ENCODE results near the gene AGPAT4.
"Not testable (repeated sequence)": the region's sequence is repeated elsewhere in the genome, so short reads cannot be mapped to it uniquely, and the experiment has no call there.

The AGPAT4 gene

DNA sequence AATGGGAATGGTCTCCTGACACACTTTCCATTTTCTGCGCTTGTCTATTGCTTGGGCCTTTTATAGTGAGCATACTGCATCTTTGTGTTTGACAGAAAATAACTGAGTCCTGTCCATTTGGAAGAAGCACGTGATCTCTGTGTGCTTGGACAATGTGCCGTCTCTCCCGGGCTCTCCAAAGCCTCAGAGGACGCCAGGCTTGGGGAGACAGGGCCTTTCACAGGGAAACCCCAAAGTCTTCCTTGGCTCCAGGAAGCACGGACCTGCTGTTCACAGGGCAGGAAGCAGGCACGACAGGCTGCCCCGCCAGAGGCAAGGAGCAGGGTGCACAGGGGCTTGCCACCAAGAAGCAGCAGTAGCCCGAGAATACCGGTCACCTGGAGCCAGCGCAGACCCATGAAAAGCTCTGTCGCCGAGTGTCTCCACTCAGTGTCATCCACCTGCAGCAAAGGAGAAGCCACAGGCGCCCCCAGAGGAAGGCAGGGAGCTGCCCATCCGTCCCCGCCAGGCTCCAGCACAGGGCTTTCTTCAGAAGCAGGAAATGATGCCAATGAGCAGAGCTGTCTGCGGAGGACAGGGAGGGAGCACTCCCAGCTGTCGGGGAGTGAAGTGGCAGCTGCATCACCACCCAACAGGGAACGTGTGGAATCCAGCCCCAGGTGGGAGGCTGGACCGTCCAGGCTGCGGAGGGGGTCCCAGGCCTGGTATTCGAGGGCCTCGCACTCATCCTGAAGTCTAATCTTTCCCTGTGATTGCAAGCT lies 135.1 kb downstream of the AGPAT4 start:
- DNase-seq (ENCODE audit: low spot score): no peak

DNA sequence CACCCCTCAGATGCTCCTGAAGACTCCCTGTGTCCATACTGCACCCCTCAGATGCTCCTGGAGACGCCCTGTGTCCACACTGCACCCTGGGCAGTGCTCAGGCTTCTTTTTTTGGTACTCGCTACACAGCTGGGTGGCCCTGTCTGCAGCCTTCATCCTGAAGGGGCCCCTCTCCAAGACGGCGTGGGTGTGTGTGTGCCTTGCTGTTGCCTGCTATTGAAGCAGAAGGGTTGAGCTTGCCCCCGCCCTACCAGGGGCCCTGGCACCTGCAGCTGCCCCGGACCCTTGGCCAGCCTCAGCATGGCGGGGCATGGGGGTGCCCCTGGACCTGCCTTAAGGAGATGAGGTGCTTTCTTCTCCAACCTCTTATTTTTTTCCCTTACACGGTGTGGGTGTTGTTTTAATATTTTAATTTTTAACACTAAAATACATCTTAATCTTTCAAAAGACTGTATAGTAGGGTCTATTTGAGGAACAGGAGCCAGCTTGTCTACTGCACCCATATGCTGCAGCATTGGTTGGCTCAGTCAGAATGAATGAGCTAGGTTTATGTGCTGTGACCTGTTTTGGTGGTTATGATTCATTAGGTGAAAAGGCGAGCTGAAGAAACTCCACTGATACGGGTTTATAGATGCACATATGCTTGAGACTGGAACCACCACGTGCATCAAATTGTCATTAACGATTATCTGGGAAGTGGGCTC lies 135.9 kb downstream of the AGPAT4 start:
- DNase-seq (ENCODE audit: low spot score): no peak

DNA sequence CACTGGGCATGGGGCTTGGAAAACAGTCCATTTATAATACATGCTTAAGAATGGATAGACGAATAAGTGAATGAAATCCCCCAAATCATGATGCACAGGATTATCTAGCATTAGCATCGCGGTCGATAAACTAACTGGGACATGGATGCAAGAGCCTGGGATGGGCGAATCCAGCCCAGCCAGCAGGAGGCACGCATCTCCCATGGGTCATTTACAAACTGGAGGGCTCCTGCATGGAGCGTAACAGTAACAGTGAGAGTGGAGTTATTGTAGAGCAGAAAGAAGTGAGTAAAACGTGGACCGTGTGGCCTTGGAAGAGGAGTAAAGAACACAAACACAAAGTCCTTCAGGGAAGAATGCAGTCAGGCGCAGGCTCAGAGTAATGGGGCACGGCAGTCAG lies 136.5 kb downstream of the AGPAT4 start:
- DNase-seq (ENCODE audit: low spot score): no peak

DNA sequence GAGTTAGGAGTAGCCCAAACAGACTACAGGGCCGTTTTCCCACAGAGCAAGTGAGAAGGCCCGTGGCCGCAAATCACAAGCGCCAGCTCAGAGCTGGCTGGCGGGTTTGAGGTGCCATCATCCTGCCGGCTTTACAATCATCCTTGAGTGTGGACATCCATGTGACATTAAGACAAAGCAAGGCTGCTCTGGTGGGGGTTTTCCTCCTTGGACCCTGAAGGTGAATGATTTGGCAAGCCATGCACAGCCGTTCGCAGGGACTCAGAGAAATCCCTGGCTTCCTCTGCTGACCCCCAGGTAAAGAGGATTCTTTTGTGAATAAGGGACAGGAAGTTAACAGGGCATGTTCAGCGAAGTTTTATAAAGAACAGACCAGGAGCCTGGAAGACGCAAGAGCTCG lies 137.2 kb downstream of the AGPAT4 start:
- DNase-seq (ENCODE audit: low spot score): no peak

DNA sequence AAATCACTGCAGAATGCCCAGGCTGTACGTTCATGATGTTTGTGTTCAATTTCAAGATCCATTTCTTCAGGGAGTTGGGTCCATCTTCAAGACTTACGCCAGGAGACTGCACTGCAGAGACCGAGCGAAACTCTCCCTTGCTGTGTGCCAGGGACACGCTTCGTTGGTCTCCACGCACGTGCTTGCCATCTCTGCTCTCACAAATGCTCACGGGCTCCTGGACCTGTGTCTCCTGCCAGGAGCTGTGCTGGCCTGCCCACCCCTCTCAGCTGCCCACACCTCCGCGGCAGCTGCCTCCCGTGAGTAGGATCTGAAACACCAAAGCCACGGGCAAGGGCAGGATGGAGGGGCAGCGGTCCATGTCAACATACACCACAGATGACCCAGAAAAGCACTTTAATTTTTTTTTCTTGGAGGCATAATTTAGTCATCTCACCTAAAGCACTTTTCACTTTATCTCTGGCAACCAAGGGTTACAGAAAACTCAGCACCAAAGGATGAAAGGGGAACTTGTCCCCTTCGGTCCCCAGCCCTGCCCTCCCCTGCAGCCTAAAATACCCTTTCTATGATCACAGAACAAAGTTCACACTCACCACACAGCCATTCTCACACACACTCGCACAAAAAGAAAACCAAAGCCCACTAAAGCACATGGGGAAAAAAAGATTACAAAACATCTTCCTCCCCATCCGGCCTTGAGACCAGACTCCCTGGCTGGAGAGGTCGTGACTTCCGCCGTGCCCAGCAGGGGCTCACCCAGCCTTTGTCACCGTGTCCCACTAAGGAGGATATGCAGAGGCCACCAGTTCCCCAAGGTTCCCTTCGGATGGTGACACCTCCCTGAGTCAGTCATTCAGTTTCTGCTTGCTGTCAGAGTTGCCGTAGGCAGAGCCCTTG lies 137.9 kb downstream of the AGPAT4 start:
- DNase-seq (ENCODE audit: low spot score): no peak

DNA sequence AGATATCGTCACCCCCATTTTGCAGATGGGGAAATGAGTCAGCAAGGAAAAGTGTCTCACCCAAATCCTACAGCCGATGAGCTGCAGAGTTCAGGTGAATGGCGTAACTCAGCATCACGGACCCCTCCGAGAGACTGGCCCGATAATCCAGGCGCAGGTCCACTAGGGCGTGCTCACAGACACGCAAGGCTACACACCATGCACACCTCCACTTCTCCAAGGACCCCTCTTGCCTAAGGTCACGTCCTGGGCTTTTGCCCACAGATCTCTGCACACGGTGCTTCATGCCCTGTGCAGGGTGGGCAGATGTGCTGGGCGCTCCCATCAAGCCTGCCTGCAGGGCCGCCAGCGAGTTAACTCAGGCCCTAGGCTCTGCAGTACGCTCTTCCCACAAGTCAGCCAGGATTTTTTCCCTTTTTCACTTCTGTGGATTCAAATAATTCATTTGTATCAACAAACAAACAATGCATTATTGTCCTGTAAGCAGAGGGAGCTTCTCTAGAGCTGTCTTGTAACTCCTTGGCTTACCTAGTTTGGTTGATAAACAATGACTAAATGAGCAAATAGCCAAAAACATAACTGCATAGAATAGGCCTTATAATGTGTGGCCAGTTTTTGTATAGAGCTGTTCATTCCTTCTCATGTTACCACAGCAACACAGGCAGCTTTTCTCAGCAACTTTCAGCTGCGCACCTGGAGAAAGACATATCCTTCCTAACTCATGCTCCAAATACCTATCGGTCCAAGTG lies 139.1 kb downstream of the AGPAT4 start:
- DNase-seq (ENCODE audit: low spot score): no peak

DNA sequence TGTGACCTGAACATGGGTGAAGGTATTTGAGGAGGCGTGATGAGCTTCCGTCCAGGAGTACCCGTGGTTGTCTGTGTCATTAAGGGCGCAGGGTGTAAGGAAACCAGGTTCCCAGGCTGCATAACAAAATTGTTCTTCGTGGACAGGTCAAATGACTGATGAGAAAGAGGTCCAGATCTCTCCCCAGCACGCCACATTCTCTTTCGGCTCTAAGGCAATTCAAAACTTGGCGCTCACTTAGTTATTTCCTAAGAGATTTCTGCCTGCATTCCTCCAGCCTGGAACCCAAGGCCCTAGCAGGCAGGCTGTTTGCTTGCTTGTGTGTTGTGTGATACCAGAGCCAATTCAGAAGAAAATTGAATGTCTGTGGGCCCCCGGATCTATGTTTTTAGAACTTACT lies 139.9 kb downstream of the AGPAT4 start:
- DNase-seq (ENCODE audit: low spot score): no peak

DNA sequence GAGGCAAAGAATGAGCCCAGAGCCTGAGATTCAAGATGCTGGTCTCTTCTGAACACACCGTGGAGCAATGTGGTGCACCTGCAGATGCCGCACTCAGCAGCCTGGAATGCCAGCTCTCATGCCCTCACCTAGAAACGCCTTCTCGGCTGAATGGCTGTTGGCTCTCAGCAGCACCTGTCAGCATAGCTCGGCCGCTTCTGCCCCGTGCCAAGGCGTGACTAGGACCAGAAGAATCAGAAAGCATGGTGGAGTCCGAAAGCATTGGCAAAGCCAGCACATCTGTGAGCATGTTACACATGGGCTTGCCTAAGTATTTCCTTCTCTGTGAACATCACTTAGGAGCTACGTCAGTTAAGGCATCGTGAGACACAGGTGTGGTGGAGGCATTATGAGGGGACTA lies 141.5 kb downstream of the AGPAT4 start:
- DNase-seq (ENCODE audit: low spot score): no peak

DNA sequence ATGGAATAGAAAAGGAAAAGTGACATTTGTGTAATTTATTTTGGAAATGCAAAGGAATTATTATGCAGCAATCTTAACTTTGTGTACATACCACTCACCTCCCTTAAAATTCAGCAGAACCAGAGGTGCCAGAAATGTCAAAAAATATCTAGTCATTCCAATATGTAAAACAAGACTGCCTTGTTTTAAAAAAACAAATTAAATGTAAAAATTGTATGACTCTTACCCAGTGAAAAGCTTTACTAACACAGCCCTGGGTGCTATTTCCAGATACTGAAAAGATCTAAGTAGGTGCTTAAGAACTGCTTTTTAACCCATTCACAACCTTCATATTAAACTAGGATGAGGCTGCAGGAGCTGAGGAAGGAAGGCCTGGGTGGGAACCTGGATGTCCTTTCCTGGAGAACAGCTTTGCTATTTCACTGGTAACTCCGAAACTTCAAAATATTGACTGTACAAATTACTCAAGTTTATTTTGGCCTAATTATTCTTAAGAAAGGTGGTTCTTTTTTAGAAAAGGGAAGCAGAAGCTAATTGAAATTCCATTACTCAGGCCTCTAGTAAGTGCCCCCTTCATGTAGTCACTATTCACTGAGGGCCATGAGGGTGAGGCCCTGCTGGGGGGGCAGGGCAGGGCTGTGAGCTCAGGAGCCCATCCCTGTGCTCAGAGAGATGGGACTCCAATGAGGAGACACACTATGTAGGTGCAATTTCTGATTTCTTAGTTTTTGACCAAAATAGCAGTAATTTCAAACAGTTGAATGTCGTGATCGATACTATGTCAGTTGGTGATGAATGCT lies 142.7 kb downstream of the AGPAT4 start:
- DNase-seq (ENCODE audit: low spot score): no peak

DNA sequence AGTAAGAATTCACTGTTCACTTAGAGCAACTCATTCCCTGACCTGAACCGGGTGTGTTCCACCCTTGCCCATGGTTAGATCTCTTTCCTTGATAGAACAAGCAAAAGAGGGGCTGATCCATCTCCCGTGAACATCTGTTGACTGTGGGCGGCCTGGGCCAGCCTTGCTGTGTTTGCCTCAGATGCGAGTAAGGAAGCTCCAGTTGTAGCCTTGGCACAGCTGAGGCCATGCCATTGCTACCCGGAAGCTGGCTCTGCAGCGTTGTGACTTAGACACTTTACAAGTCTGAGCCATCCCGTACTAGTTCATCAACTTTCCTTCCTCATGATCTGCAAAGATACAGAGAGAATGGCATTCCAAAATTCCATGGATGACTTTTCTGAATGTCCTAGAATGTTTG lies 143.3 kb downstream of the AGPAT4 start:
- DNase-seq (ENCODE audit: low spot score): peak; percentile 20

DNA sequence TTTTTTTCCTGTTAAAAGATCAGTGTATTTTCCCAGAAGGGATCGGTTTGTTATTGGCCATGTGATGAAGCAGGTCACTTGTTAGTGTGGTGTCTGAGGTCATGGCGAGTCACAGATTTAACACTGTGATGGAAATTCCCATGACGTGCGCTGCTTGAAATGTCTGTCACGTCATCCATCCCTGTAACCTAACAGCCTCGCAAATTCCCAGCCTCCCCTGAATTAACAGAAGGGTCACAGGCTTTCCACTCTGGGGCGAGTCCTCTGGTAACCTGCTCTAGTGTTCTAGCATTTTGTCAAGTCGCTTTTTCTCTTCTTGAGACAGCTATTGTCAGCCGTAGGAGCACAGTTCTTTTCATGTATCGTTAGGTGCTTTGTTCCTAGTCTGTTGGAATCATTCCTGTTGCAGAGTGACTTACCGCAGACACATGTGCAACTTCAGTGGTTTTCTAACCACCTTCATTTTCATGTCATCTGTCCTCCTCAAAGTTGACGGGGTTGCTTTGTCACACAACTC lies 145.1 kb downstream of the AGPAT4 start:
- DNase-seq (ENCODE audit: low spot score): no peak

DNA sequence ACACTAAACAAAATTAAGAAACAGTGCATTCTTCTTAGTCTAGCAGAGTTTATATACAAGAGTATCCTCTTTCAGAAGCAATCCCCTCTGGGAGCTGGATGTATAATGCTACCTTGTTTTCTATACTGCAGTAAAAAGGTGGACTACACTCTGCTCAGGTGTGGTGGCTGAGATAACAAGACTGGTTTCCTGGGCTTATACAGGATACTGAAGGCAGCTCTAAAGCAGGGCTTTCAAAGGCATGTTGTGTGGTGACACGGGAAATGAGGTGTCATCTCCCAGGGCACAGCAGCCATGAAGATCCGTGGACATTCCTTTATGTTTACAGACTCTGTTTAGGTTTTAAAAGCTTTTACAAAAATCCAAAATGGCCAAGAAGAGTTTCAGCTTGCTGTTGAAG lies 145.6 kb downstream of the AGPAT4 start:
- DNase-seq (ENCODE audit: low spot score): no peak

DNA sequence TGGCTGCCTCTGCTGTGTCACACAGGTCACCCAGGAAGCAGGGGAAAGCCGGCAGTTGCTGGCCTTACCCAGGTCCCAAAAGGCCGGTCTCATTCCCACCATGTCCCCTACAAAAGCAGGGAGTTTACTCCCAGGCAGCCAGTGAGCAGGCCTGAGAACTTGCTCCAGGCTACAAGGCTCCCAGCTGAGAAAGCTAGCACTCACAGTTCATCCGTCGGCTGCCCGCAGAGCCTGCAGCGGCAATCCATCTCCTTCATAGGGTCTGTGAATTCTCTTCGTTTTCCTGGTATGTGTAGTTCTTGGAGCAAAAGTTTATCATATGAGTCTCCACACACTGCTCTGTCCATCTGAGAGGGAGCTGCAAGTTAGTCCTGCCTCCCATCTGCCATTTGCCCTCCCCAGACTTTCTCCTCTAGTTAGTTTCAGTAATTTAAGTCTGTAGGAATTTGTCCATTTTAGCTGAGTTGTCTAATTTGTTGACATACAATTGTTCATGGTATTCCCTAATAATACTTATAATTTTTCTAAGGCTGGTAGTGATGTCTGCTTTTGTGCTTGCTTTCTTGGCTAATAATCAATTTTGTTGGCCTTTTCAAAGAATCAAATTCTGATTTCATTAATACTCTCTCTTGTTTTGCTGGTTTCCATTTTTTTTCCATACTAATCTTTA lies 146.7 kb downstream of the AGPAT4 start:
- DNase-seq (ENCODE audit: low spot score): no peak

DNA sequence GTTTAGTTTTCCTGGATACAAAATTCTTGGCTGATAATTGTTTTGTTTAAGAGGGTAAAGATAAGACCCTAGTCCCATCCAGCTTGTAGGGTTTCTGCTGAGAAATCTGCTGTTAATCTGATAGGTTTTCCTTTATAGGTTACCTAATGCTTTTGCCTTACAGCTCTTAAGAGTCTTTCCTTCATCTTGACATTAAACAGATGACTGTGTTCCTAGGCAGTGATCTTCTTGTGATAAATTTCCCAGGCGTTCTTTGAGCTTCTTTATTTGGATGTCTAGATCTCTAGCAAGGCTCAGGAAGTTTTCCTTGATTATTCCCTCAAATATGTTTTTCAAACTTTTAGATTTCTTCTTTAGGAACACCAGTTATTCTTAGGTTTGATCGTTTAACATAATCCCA lies 148.3 kb downstream of the AGPAT4 start:
- DNase-seq (ENCODE audit: low spot score): no peak

DNA sequence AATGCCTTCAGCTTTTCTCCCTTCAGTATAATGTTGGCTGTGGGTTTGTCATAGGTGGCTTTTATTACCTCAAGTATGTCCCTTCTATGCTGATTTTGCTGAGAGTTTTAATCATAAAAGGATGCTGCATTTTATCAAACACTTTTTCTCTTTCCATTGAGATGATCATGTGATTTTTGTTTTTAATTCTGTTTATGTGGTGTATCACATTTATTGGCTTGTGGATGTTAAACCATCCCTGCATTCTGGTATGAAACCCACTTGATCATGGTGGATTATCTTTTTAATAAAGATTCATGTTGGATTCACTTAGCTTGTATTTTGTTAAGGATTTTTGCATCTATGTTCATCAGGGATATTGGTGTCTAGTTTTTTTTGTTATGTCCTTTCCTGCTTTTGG lies 150.5 kb downstream of the AGPAT4 start:
- not testable (repeated sequence) for DNase-seq (ENCODE audit: low spot score)

DNA sequence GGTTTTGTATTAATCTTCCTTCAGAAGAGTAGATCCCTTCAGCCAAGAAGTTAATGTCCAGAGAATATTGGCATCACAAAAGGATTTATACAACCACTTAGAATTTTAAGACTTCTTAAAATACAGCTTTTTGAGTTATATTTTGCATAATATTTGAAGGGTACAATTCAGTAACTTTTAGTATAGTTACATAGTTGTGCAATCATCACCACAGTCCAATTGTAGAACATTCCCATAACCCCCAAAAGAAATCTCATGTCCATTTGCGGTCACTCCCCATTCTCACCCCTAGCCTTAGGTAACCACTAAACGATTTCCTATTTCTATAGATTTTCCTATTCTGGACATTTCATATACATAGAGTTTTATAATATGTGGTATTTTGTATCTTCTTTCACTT lies 155.9 kb downstream of the AGPAT4 start:
- no peak for DNase-seq (ENCODE audit: low spot score)

DNA sequence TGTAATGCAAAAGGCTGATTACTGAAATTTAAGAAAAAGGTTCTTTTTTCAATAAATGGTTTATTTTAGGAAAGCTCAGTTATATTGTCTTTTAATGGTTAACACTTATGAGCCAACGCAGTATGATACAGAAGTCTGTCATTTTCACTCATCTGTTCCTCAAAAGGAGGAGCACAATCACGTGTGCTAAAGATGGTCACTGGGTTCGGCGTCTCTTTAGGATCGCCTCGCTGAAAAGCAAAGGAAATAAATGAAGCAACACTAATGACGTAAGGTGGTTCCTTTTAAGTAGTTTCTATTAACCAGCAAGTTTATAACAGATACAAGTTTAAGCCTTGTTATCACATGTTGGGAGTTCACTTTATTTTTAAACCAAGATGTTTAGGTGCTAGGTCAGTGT lies 156.6 kb downstream of the AGPAT4 start:
- DNase-seq (ENCODE audit: low spot score): no peak

DNA sequence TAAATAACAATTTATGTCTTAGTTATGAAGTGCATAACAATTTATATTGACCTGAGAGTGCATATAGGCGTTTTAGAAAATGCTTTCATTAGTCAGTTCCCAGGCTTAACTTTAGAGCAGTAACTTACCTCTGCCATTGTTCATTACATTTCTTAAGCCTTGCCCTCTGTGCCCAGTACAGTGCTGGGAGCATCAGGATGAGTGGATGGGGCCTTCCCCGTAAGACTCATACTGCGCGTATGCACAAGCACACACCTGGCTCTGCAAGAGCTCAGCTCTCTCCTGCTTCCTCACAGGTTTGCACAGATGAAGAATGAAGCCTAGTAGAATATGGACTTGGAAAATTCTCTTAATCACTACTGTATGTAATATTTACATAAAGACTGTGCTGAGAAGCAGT lies 157.3 kb downstream of the AGPAT4 start:
- DNase-seq (ENCODE audit: low spot score): no peak

DNA sequence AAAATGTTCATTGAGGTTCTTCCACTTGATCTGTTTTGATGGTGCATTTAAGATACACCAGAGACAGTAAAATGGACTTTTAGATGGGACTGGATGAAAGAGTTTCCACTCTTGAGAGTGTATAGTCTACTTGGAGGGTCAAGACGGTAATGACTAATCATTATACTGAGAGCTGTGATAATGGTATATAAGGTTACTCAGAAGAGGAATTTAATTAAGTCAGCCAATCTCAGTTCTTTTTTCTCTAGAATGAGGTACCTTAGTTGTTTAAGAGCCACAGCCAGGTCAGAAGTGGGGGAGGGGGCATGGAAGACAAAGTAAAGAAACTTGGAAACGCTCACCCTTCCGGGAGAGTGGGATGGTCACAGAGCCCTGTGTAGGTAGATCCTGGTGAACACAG lies 158.4 kb downstream of the AGPAT4 start:
- DNase-seq (ENCODE audit: low spot score): no peak

DNA sequence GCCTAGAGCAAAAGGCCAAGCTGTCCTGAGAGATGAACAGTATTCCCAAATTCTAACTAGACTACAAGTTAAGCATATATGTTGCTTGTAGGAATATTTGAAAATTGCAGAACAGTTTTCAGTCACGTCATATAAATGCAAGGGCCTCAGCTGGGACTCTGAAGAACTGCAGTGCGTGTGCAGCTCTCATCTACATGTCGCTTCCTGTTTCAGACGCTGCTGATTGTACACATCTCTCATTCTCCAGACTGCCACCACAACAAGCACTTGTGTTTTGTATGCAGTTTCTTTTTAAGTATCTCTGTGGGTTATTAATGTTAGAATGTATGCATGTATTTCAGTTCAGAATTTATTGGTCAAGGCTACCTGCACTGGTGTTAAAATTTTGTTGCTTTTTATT lies 162.6 kb downstream of the AGPAT4 start:
- no peak for DNase-seq (ENCODE audit: low spot score)

Measured in hematopoietic multipotent progenitor cell treated with erythropoietin and hydrocortisone succinate and interleukin-3 and kit ligand, for 15 days (in vitro differentiated cells).